ENCODE measurements around the gene TTC27. TPM values are rescaled to one million over a fixed set of nuclear protein-coding genes. Genes with fewer than 3 reads are reported as not detected.

TTC27 gene
- total and polyA plus RNA-seq, 3 experiments from 2014 or later = 22.1 to 41.7 (median 40.9) TPM

- Histone ChIP-seq H3K4me3 (ENCODE audit: low read length) (no peak overlapping the region), H3K4me1 (ENCODE audit: insufficient read depth, low read length) (no peaks in the 10 kb centered on the region), H3K9me3 (ENCODE audit: low read length) (no peaks in the 10 kb centered on the region), H3K27ac (ENCODE audit: low read depth, low read length) (no peak overlapping the region), H3K36me3 (ENCODE audit: insufficient read depth, low read length) (peaks cover 5% of the 10 kb centered on the region), H3K27me3 (ENCODE audit: insufficient read depth, low read length, poor library complexity, severe bottlenecking) (no peaks in the 10 kb centered on the region)
- H3K9me3 Mint-ChIP-seq = peaks cover 0 to 8% (median 3%) of the 10 kb centered on the region in 5 donors
- H3K36me3 Mint-ChIP-seq = peaks cover 4 to 28% (median 13%) of the 10 kb centered on the region in 3 donors
- H3K27ac Mint-ChIP-seq = no peak overlapping the region
- no peak for DNase-seq
- CTCF ChIA-PET = interaction anchor here (0.6 kb wide), 1 partner anchor 14 kb away, joined by 4 read pairs; no protein-coding TSS in a partner anchor
- H3K27me3 Mint-ChIP-seq = no peaks in the 10 kb centered on the region
- POLR2A ChIA-PET = no interaction called here
- no peak overlapping the region for H3K4me3 Mint-ChIP-seq
- no peaks in the 10 kb centered on the region for H3K4me1 Mint-ChIP-seq
Measured at GRCh38 chr2:32824070-32824809, 196.4 kb downstream of the TTC27 start.

GRCh38 chr2:32825291-32825712 lies 197.5 kb downstream of the TTC27 start:
- Mint-ChIP-seq H3K27ac (no peak overlapping the region), H3K4me3 (no peak overlapping the region), H3K36me3 (peaks cover 4 to 18% (median 9%) of the 10 kb centered on the region in 3 donors), H3K27me3 (no peaks in the 10 kb centered on the region), H3K9me3 (peaks cover 6 to 15% (median 9%) of the 10 kb centered on the region in 5 donors), H3K4me1 (no peaks in the 10 kb centered on the region)
- Histone ChIP-seq H3K4me3 (ENCODE audit: low read length) (no peak overlapping the region), H3K27me3 (ENCODE audit: insufficient read depth, low read length, poor library complexity, severe bottlenecking) (no peaks in the 10 kb centered on the region), H3K27ac (ENCODE audit: low read depth, low read length) (no peak overlapping the region), H3K9me3 (ENCODE audit: low read length) (no peaks in the 10 kb centered on the region), H3K4me1 (ENCODE audit: insufficient read depth, low read length) (no peaks in the 10 kb centered on the region), H3K36me3 (ENCODE audit: insufficient read depth, low read length) (no peaks in the 10 kb centered on the region)
- CTCF ChIA-PET = no interaction called here
- DNase-seq = no peak
- POLR2A ChIA-PET = no interaction called here

- no peak overlapping the region for H3K4me3 ChIP-seq (ENCODE audit: low read length)
- no peak overlapping the region for H3K27ac ChIP-seq (ENCODE audit: low read depth, low read length)
- no peaks in the 10 kb centered on the region for H3K27me3 ChIP-seq (ENCODE audit: insufficient read depth, low read length, poor library complexity, severe bottlenecking)
- peaks cover 0 to 4% (median 2%) of the 10 kb centered on the region in 3 donors for H3K36me3 Mint-ChIP-seq
- H3K4me3 Mint-ChIP-seq = no peak overlapping the region
- no peaks in the 10 kb centered on the region for H3K27me3 Mint-ChIP-seq
- ChIA-PET POLR2A (no interaction called here), CTCF (no interaction called here)
- no peak for DNase-seq
- peaks cover 8 to 20% (median 13%) of the 10 kb centered on the region in 5 donors for H3K9me3 Mint-ChIP-seq
- H3K4me1 ChIP-seq (ENCODE audit: insufficient read depth, low read length) = no peaks in the 10 kb centered on the region
- H3K4me1 Mint-ChIP-seq = peaks cover 0 to 6% (median 3%) of the 10 kb centered on the region in 3 donors
- peaks cover 3% of the 10 kb centered on the region for H3K9me3 ChIP-seq (ENCODE audit: low read length)
- no peak overlapping the region for H3K27ac Mint-ChIP-seq
- no peaks in the 10 kb centered on the region for H3K36me3 ChIP-seq (ENCODE audit: insufficient read depth, low read length)
Measured at GRCh38 chr2:32830196-32830595, 202.3 kb downstream of the TTC27 start.

- no peaks in the 10 kb centered on the region for H3K4me1 ChIP-seq (ENCODE audit: insufficient read depth, low read length)
- H3K4me3 ChIP-seq (ENCODE audit: low read length) = no peak overlapping the region
- peaks cover 8 to 20% (median 15%) of the 10 kb centered on the region in 5 donors for H3K9me3 Mint-ChIP-seq
- H3K4me1 Mint-ChIP-seq = peaks cover 0 to 12% (median 5%) of the 10 kb centered on the region in 3 donors
- H3K36me3 Mint-ChIP-seq = peaks cover 0 to 2% (median 0%) of the 10 kb centered on the region in 3 donors
- H3K27ac Mint-ChIP-seq = no peak overlapping the region
- ChIA-PET POLR2A (no interaction called here), CTCF (no interaction called here)
- H3K4me3 Mint-ChIP-seq = no peak overlapping the region
- H3K9me3 ChIP-seq (ENCODE audit: low read length) = peaks cover 3% of the 10 kb centered on the region
- H3K27ac ChIP-seq (ENCODE audit: low read depth, low read length) = no peak overlapping the region
- H3K27me3 Mint-ChIP-seq = no peaks in the 10 kb centered on the region
- H3K27me3 ChIP-seq (ENCODE audit: insufficient read depth, low read length, poor library complexity, severe bottlenecking) = no peaks in the 10 kb centered on the region
- DNase-seq = no peak
- no peaks in the 10 kb centered on the region for H3K36me3 ChIP-seq (ENCODE audit: insufficient read depth, low read length)
Measured at GRCh38 chr2:32832821-32833220, 205.0 kb downstream of the TTC27 start.

- Mint-ChIP-seq H3K9me3 (peaks cover 8 to 16% (median 15%) of the 10 kb centered on the region in 5 donors), H3K4me1 (peaks cover 0 to 12% (median 5%) of the 10 kb centered on the region in 3 donors), H3K27me3 (no peaks in the 10 kb centered on the region), H3K4me3 (no peak overlapping the region), H3K36me3 (peaks cover 0 to 2% (median 0%) of the 10 kb centered on the region in 3 donors), H3K27ac (no peak overlapping the region)
- DNase-seq = no peak
- no peak overlapping the region for H3K27ac ChIP-seq (ENCODE audit: low read depth, low read length)
- no peaks in the 10 kb centered on the region for H3K4me1 ChIP-seq (ENCODE audit: insufficient read depth, low read length)
- H3K27me3 ChIP-seq (ENCODE audit: insufficient read depth, low read length, poor library complexity, severe bottlenecking) = no peaks in the 10 kb centered on the region
- H3K36me3 ChIP-seq (ENCODE audit: insufficient read depth, low read length) = no peaks in the 10 kb centered on the region
- CTCF ChIA-PET = no interaction called here
- H3K9me3 ChIP-seq (ENCODE audit: low read length) = peaks cover 3% of the 10 kb centered on the region
- POLR2A ChIA-PET = no interaction called here
- no peak overlapping the region for H3K4me3 ChIP-seq (ENCODE audit: low read length)
Measured at GRCh38 chr2:32833709-32834108, 205.9 kb downstream of the TTC27 start.

GRCh38 chr2:32835148-32835547 lies 207.3 kb downstream of the TTC27 start:
- H3K4me3 Mint-ChIP-seq = peak overlapping the region in 1 of 7 donors; percentile 45
- CTCF ChIA-PET = no interaction called here

GRCh38 chr2:32836933-32837332 lies 209.1 kb downstream of the TTC27 start:
- Histone ChIP-seq H3K4me1 (ENCODE audit: insufficient read depth, low read length) (no peaks in the 10 kb centered on the region), H3K9me3 (ENCODE audit: low read length) (no peaks in the 10 kb centered on the region), H3K4me3 (ENCODE audit: low read length) (no peak overlapping the region), H3K36me3 (ENCODE audit: insufficient read depth, low read length) (no peaks in the 10 kb centered on the region), H3K27ac (ENCODE audit: low read depth, low read length) (no peak overlapping the region), H3K27me3 (ENCODE audit: insufficient read depth, low read length, poor library complexity, severe bottlenecking) (no peaks in the 10 kb centered on the region)
- Mint-ChIP-seq H3K4me1 (peaks cover 0 to 12% (median 5%) of the 10 kb centered on the region in 3 donors), H3K36me3 (peaks cover 0 to 2% (median 0%) of the 10 kb centered on the region in 3 donors), H3K4me3 (no peak overlapping the region), H3K9me3 (peaks cover 0 to 3% (median 0%) of the 10 kb centered on the region in 5 donors), H3K27ac (no peak overlapping the region), H3K27me3 (no peaks in the 10 kb centered on the region)
- ChIA-PET CTCF (no interaction called here), POLR2A (no interaction called here)
- DNase-seq = no peak

More at GRCh38 chr2:32835148-32835547, 207.3 kb downstream of the TTC27 start:
- no peak overlapping the region for H3K27ac Mint-ChIP-seq
- Histone ChIP-seq H3K4me1 (ENCODE audit: insufficient read depth, low read length) (no peaks in the 10 kb centered on the region), H3K9me3 (ENCODE audit: low read length) (peaks cover 3% of the 10 kb centered on the region), H3K27me3 (ENCODE audit: insufficient read depth, low read length, poor library complexity, severe bottlenecking) (no peaks in the 10 kb centered on the region), H3K36me3 (ENCODE audit: insufficient read depth, low read length) (no peaks in the 10 kb centered on the region), H3K27ac (ENCODE audit: low read depth, low read length) (no peak overlapping the region), H3K4me3 (ENCODE audit: low read length) (no peak overlapping the region)
- no peaks in the 10 kb centered on the region for H3K27me3 Mint-ChIP-seq
- POLR2A ChIA-PET = no interaction called here
- peaks cover 0 to 12% (median 5%) of the 10 kb centered on the region in 3 donors for H3K4me1 Mint-ChIP-seq
- H3K36me3 Mint-ChIP-seq = peaks cover 0 to 2% (median 0%) of the 10 kb centered on the region in 3 donors
- H3K9me3 Mint-ChIP-seq = peaks cover 2 to 10% (median 5%) of the 10 kb centered on the region in 5 donors
- no peak for DNase-seq

GRCh38 chr2:32838418-32838817 lies 210.6 kb downstream of the TTC27 start:
- Histone ChIP-seq H3K9me3 (ENCODE audit: low read length) (no peaks in the 10 kb centered on the region), H3K4me3 (ENCODE audit: low read length) (no peak overlapping the region), H3K36me3 (ENCODE audit: insufficient read depth, low read length) (no peaks in the 10 kb centered on the region), H3K27me3 (ENCODE audit: insufficient read depth, low read length, poor library complexity, severe bottlenecking) (no peaks in the 10 kb centered on the region), H3K27ac (ENCODE audit: low read depth, low read length) (no peak overlapping the region), H3K4me1 (ENCODE audit: insufficient read depth, low read length) (no peaks in the 10 kb centered on the region)
- no peaks in the 10 kb centered on the region for H3K27me3 Mint-ChIP-seq
- no peak for DNase-seq
- no peak overlapping the region for H3K27ac Mint-ChIP-seq
- H3K4me1 Mint-ChIP-seq = peaks cover 0 to 12% (median 5%) of the 10 kb centered on the region in 3 donors
- ChIA-PET CTCF (no interaction called here), POLR2A (no interaction called here)
- peaks cover 0 to 3% (median 0%) of the 10 kb centered on the region in 5 donors for H3K9me3 Mint-ChIP-seq
- H3K4me3 Mint-ChIP-seq = no peak overlapping the region
- H3K36me3 Mint-ChIP-seq = peaks cover 0 to 2% (median 0%) of the 10 kb centered on the region in 3 donors

Measured in CD8-positive, alpha-beta memory T cell (primary cell).